ENCODE measurements around the gene RPS4Y1.
"Not testable (repeated sequence)": the region's sequence is repeated elsewhere in the genome, so short reads cannot be mapped to it uniquely, and the experiment has no call there.

Gene RPS4Y1

DNA sequence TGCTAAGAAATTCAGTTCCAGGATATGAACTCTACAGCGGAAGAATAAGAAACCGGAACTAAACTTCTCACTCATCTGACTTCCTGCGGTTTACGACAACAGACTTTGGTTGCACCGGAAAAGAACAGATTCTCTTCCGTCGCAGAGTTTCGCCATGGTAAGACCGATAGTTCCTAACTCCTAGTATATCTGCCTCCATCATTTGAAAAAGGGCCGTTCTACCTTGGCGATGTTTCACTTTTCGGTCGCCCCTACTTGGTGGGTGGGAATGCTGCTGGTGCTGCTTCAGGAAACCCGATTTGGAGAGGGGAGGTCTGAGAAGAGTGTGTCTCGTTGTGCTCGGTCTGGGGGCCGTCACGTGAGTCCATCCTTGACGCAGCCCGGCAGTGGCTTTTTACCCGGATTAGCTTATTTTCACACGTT is at the start of gene RPS4Y1:
Gene RPS4Y1 (plus strand): TSS at position 132 of the 423 bp plus-strand sequence. CDS start 23 bp downstream, at position 155.
- in situ Hi-C loops (cut with HindIII; ENCODE audit: low sequenced_read_pairs), result no loop called here

DNA sequence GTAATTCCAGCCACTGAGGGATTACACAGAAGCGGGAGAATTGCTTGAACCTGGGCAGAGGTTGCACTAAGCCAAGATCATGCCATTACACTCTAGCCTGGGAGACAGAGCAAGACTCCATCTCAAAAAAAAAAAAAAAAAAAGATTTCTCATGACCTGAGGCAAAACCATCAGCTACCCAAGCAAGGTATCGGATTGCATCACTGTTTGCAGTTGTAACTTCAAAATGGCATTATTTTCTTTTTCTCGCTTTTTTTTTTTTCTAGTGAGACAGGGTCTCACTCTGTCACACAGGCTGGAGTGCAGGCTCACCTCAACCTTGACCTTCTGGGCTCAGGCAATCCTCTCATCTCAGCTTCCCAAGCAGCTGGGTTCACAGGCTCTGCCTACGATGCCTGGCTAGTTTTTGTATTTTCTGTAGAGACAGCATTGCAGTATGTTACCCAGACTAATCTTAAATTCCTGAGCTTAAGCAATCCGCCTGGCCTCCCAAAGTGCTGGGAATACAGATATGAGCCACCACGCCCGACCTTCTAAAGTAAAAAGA is 44.4 kb upstream of the RPS4Y1 start:
- in situ Hi-C loops (cut with HindIII; ENCODE audit: low sequenced_read_pairs), result no loop called here

- in situ Hi-C loops (cut with HindIII; ENCODE audit: low sequenced_read_pairs), result no loop called here
Measured at GRCh38 chrY:2797991-2798390, 43.4 kb upstream of the RPS4Y1 start.

- in situ Hi-C loops (cut with HindIII; ENCODE audit: low sequenced_read_pairs), result no loop called here
Measured at GRCh38 chrY:2800246-2800645, 41.2 kb upstream of the RPS4Y1 start.

DNA sequence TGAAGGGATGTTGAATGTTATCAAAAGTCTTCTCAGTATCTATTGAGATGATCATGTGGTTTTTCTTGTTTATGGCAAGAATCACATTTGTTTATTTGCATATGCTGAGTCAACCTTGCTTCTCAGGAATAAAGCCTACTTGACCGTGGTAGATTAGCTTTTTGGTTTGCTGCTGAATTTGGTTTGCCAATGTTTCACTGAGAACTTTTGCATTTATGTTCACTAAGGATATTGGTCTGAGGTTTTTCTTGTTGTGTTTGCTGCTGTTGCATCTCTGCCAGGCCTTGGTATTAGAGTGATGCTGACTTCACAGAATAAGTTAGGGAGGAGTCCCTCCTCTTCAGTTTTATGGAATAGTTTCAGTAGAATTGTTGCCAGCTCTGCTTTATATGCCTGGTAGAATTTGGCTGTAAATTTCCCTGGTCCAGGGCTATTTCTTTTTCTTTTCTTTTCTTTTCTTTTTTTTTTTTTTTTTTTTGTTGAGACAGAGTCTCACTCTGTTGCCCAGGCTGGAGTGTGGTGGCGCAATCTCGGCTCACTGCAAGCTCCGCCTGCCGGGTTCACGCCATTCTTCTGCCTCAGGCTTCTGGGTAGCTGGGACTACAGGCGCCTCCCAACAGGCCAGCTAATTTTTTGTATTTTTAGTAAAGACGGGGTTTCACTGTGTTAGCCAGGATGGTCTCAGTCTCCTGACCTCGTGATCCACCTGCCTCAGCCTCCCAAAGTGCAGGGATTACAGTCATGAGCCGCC is 24.1 kb upstream of the RPS4Y1 start:
- in situ Hi-C loops (cut with HindIII; ENCODE audit: low sequenced_read_pairs), result not testable (repeated sequence)

- in situ Hi-C loops (cut with HindIII; ENCODE audit: low sequenced_read_pairs), result no loop called here
Measured at GRCh38 chrY:2824471-2824870, 16.9 kb upstream of the RPS4Y1 start.

DNA sequence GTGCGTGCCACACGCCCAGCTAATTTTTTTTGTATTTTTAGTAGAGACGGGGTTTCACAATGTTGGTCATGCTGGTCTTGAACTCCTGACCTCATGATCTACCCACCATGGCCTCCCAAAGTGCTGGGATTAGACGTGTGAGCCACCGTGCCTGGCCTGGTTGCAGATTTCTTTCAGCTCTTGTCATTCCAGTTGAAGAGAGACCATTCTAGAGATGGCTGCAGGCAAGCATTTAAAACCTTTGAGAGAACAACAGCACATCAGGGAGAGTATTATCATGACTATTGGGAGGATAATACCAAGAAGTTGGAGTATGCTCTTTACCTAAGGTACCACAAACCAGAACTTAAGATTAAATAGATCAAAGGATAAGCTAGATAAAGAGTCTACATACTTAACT is 12.9 kb upstream of the RPS4Y1 start:
- in situ Hi-C loops (cut with HindIII; ENCODE audit: low sequenced_read_pairs), result no loop called here

- in situ Hi-C loops (cut with HindIII; ENCODE audit: low sequenced_read_pairs), result no loop called here
Measured at GRCh38 chrY:2835230-2835629, 6.2 kb upstream of the RPS4Y1 start.

DNA sequence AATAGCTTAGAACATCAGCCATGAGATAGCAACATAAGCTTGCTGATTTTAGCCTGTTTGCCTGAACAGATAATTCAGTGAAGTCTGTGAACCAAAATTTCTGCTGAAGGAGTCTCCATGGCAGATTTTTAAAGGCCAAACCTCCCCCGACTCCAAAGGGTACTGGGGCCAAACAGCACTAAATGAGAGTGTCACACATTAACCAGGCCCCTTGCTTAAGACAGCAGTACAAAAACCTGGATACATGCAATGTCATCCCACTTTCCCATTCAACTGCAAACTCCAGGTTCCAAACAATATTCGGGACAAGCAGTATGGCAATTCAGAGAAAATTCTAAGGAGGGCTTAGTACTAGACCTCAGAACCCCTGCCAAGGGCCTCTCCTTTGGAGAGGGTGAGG is 4.3 kb upstream of the RPS4Y1 start:
- in situ Hi-C loops (cut with HindIII; ENCODE audit: low sequenced_read_pairs), result no loop called here

GRCh38 chrY:2837932-2838331 is 3.5 kb upstream of the RPS4Y1 start:
- in situ Hi-C loops (cut with HindIII; ENCODE audit: low sequenced_read_pairs), result no loop called here

DNA sequence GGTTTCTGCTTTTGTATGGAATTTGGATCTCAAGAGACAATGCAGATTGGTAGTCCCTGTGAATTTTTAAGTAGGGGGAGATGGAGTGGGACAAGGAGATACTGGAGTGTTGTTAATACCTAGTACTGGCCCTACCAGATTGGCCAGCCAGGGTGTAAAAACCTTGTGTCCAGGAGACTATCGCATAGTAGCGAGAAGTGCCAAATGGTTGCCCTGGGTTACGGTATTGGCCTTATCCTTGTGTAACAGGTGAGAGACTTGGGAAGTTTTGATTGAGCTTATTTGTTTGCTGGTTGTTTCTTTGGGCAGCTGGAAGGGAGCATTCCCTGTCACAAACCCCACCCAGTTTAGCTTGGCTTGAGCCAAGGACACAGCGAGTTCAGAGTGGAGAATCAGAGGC is 5.4 kb downstream of the RPS4Y1 start:
- in situ Hi-C loops (cut with HindIII; ENCODE audit: low sequenced_read_pairs), result no loop called here

DNA sequence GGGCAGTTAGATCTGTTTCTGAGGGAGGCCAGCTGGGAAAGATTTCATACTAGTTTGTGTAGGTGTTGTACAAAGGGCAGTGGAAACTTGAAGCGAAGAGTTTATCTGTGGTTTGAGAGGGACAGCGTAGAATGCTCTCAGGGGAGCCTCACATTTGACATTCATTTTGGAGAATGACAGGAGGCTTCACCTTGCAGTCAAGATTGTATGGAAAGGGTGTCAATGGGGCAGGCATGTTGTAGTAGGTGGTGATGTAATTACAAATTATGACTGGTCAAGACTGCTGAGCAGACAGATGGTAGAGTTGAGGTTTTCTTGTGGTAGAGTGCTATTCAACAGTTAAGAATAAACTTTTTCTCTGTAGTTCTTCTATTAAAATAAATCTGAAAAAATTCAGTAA is 7.0 kb downstream of the RPS4Y1 start:
- in situ Hi-C loops (cut with HindIII; ENCODE audit: low sequenced_read_pairs), result no loop called here

GRCh38 chrY:2849368-2849767 is 8.0 kb downstream of the RPS4Y1 start:
- in situ Hi-C loops (cut with HindIII; ENCODE audit: low sequenced_read_pairs), result no loop called here

DNA sequence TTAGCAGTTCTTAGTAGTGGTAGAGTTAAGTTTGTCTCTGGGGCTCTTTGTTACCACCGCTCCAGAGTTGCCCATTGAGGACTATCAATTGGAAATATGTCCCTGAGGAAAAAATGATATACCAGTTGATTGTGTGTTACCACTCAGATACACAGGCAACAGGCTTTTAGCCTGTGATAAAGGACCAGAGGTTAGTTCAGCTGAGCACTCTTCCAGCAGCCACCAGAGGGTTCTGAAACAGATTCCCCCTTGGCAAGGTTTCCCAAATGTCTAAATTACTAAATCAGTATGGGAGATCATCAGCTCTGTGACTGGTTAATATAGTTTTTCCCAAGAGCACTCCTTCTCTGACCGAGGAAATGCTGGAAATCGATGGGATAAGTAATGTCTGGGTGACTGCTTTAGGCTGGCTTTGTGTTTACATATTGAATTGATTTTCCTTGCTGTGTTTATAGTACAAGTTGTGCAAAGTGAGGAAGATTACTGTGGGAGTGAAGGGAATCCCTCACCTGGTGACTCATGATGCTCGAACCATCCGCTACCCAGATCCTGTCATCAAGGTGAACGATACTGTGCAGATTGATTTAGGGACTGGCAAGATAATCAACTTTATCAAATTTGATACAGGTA is 12.9 kb downstream of the RPS4Y1 start:
- in situ Hi-C loops (cut with HindIII; ENCODE audit: low sequenced_read_pairs), result no loop called here

DNA sequence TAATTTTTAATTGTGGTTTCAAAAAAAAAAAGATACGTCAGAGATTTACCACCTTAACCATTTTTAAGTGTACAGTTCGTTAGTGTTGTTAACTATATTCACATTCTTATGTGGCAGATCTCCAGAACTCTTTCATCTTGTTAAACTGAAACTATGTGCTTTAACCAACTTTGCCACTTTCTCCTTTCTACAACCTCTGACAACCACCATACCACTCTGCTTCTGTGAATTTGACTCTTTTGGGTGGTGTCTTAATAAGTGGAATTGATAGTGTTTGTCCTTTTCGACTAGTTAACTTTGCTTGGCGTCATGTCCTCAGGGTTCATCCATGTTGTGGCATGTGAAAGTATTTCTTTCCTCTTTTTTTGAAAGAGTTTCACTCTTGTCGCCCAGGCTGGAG is 15.7 kb downstream of the RPS4Y1 start:
- in situ Hi-C loops (cut with HindIII; ENCODE audit: low sequenced_read_pairs), result no loop called here

GRCh38 chrY:2857686-2858085 is 16.3 kb downstream of the RPS4Y1 start:
- in situ Hi-C loops (cut with HindIII; ENCODE audit: low sequenced_read_pairs), result no loop called here

- in situ Hi-C loops (cut with HindIII; ENCODE audit: low sequenced_read_pairs), result no loop called here
Measured at GRCh38 chrY:2859782-2860181, 18.4 kb downstream of the RPS4Y1 start.

DNA sequence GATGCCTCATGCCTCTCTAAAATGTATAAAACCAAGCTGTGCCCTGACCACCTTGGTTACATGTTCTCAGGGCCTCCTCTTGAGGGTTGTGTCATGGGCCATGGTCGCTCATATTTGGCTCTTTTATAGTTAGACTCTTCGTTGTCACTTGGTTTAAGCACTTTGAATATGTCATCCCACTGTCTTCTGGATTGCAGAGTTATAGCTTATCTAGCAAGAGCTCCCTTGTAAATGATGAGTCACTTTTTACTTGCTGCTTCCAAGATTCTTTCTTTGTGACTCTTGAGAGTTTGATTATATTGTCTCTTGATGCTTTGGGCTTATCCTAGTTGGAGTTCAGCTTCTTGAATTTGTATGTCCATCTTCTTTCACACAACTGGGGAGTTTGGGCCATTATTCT is 19.1 kb downstream of the RPS4Y1 start:
- in situ Hi-C loops (cut with HindIII; ENCODE audit: low sequenced_read_pairs), result no loop called here

GRCh38 chrY:2866581-2866980 is 25.2 kb downstream of the RPS4Y1 start:
- in situ Hi-C loops (cut with HindIII; ENCODE audit: low sequenced_read_pairs), result no loop called here

DNA sequence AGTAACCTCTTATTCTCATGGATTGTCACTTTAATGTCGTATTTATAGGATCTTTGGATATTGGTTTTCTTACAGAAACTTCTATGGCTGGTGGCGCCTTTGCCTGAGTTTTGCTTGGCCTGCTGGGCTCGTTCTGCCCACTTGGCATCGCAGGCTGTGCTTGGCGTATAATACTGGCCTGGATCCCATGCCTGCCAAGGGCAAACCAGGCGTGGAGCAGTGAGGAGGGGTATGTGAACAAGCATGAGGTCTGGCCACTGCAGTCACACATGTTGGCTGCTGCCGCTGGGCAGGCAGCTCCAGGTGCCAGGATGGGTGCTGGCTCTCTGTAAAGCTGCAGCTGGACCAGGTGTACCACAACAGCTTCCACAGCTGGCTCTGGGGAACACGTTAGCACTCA is 26.1 kb downstream of the RPS4Y1 start:
- in situ Hi-C loops (cut with HindIII; ENCODE audit: low sequenced_read_pairs), result no loop called here

GRCh38 chrY:2868035-2868607 is 26.7 kb downstream of the RPS4Y1 start:
- in situ Hi-C loops (cut with HindIII; ENCODE audit: low sequenced_read_pairs), result no loop called here

DNA sequence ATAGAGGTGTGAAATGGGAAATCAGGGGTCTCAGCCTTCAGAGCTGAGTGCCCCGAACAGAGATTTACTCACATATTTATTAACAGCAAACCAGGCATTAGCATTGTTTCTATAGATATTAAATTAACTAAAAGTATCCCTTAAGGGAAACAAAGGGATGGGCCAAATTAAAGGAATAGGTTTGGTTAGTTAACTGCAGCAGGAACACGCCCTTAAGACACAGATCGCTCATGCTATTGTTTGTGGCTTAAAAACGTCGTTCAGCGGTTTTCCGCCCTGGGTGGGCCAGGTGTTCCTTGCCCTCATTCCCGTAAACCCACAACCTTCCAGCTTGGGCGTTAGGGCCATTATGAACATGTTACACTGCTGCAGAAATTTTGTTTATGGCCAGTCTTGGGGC is 30.8 kb downstream of the RPS4Y1 start:
- in situ Hi-C loops (cut with HindIII; ENCODE audit: low sequenced_read_pairs), result not testable (repeated sequence)
